Osteoblast (primary cell): ENCODE results near the gene GOLPH3L. TPM values are rescaled to one million over a fixed set of nuclear protein-coding genes. Genes with fewer than 3 reads are reported as not detected.
"Not testable (repeated sequence)": the region's sequence is repeated elsewhere in the genome, so short reads cannot be mapped to it uniquely, and the experiment has no call there.

Experiments
- DNase-seq: peaks from one replicate; pipeline ENCODE4 v3.0.0; 2011; ENCODE audit warnings: low spot score, mixed read lengths; ENCODE audit not compliant: insufficient read length; ENCODE audit errors: missing footprints
- H2AFZ ChIP-seq: 2 replicates; pipeline ENCODE4 v1.6.0; 2011; ENCODE audit warnings: mild to moderate bottlenecking, low read length
- H3K27ac ChIP-seq: 2 replicates; pipeline ENCODE4 v1.5.1; 2011; ENCODE audit warnings: mild to moderate bottlenecking, low read depth, low read length, moderate library complexity
- H3K27me3 ChIP-seq: 2 replicates; pipeline ENCODE4 v1.6.0; 2012; ENCODE audit warnings: mild to moderate bottlenecking, control low read depth, inconsistent platforms, low read length, moderate library complexity; ENCODE audit not compliant: insufficient read depth
- H3K36me3 ChIP-seq: 2 replicates; pipeline ENCODE4 v1.5.1; 2011; ENCODE audit warnings: mild to moderate bottlenecking, low read length, control low read depth, moderate library complexity; ENCODE audit not compliant: insufficient read depth
- H3K4me1 ChIP-seq: 2 replicates; pipeline ENCODE4 v1.5.1; 2011; ENCODE audit warnings: mild to moderate bottlenecking, low read length, control low read depth, moderate library complexity; ENCODE audit not compliant: insufficient read depth
- H3K4me2 ChIP-seq: 2 replicates; pipeline ENCODE4 v1.6.0; 2011; ENCODE audit warnings: mild to moderate bottlenecking, low read length; ENCODE audit not compliant: insufficient read depth
- H3K4me3 ChIP-seq: fragments of 200-600 bp; sonication (generic); 3 replicates; pipeline ENCODE4 v1.5.1; 2012; ENCODE audit warnings: mild to moderate bottlenecking, low read length, inconsistent platforms; ENCODE audit not compliant: insufficient read depth
- H3K79me2 ChIP-seq: 2 replicates; pipeline ENCODE4 v1.6.0; 2012; ENCODE audit warnings: mild to moderate bottlenecking, low read length, control low read depth, inconsistent platforms; ENCODE audit not compliant: insufficient read depth
- H3K9me3 ChIP-seq: 2 replicates; pipeline ENCODE4 v1.5.1; 2011; ENCODE audit warnings: low read depth, low read length, control low read depth
- H4K20me1 ChIP-seq: 2 replicates; pipeline ENCODE4 v1.6.0; 2012; ENCODE audit warnings: mild to moderate bottlenecking, low read length, control low read depth; ENCODE audit not compliant: insufficient read depth
- CTCF ChIP-seq: IDR thresholded peaks from 2 replicates; pipeline ENCODE4 v1.5.1; 2011; ENCODE audit warnings: mild to moderate bottlenecking, low read depth, low read length, moderate library complexity; ENCODE audit errors: extremely low read depth
- total RNA-seq: library from RNA; depleted of rRNA; stranded (reverse); fragments of >200 nt; gene quantifications from 2 replicates; pipeline ENCODE4 v1.2.3, GENCODE V29; 2012

GOLPH3L gene
- total RNA-seq, 1 donor: 17.0 TPM

- Histone ChIP-seq H3K36me3 (peaks cover 18% of the 10 kb centered on the region), H3K27ac (no peak overlapping the region), H3K4me3 (no peak overlapping the region), H3K4me2 (no peak overlapping the region), H3K79me2 (no peaks in the 10 kb centered on the region), H3K4me1 (no peaks in the 10 kb centered on the region), H3K27me3 (no peaks in the 10 kb centered on the region), H3K9me3 (no peaks in the 10 kb centered on the region), H2AFZ (no peak overlapping the region), H4K20me1 (peaks cover 4% of the 10 kb centered on the region)
- no peak for TF ChIP-seq CTCF
- DNase-seq: no peak
Observed at GRCh38 chr1:150650193-150650592, 46.8 kb downstream of the GOLPH3L start.

GRCh38 chr1:150649441-150650075, 47.4 kb downstream of the GOLPH3L start:
- Histone ChIP-seq H3K36me3 (peaks cover 18% of the 10 kb centered on the region), H3K9me3 (no peaks in the 10 kb centered on the region), H3K27me3 (no peaks in the 10 kb centered on the region), H3K4me3 (no peak overlapping the region), H4K20me1 (peaks cover 4% of the 10 kb centered on the region), H3K79me2 (no peaks in the 10 kb centered on the region), H3K4me2 (no peak overlapping the region), H2AFZ (no peak overlapping the region), H3K27ac (no peak overlapping the region), H3K4me1 (no peaks in the 10 kb centered on the region)
- DNase-seq: no peak
- no peak for TF ChIP-seq CTCF

GRCh38 chr1:150642296-150642695, 54.7 kb downstream of the GOLPH3L start:
- no peaks in the 10 kb centered on the region for H4K20me1 ChIP-seq
- peaks cover under 1% of the 10 kb centered on the region for H3K36me3 ChIP-seq
- H2AFZ ChIP-seq: no peak overlapping the region

GRCh38 chr1:150641126-150641815, 55.7 kb downstream of the GOLPH3L start:
- not testable (repeated sequence) for H3K4me1 ChIP-seq, H4K20me1 ChIP-seq, H3K9me3 ChIP-seq, DNase-seq, H3K4me2 ChIP-seq, H3K4me3 ChIP-seq, H3K79me2 ChIP-seq, H3K36me3 ChIP-seq, H3K27me3 ChIP-seq, H2AFZ ChIP-seq, H3K27ac ChIP-seq

More at GRCh38 chr1:150642296-150642695, 54.7 kb downstream of the GOLPH3L start:
- Histone ChIP-seq H3K27ac (no peak overlapping the region), H3K4me3 (no peak overlapping the region), H3K4me2 (no peak overlapping the region), H3K9me3 (no peaks in the 10 kb centered on the region), H3K79me2 (no peaks in the 10 kb centered on the region), H3K27me3 (no peaks in the 10 kb centered on the region), H3K4me1 (no peaks in the 10 kb centered on the region)
- no peak for DNase-seq
- TF ChIP-seq CTCF: no peak

- not testable (repeated sequence) for H3K27ac ChIP-seq, DNase-seq, H3K27me3 ChIP-seq, H3K4me1 ChIP-seq, H3K4me2 ChIP-seq, H3K79me2 ChIP-seq, H3K4me3 ChIP-seq, H4K20me1 ChIP-seq, H3K9me3 ChIP-seq, H2AFZ ChIP-seq, H3K36me3 ChIP-seq
Observed at GRCh38 chr1:150638430-150638829, 58.5 kb downstream of the GOLPH3L start.

GRCh38 chr1:150634839-150635622, 61.9 kb downstream of the GOLPH3L start:
- H2AFZ ChIP-seq, H3K4me2 ChIP-seq, H3K36me3 ChIP-seq, H3K9me3 ChIP-seq, DNase-seq, H3K79me2 ChIP-seq, H3K4me3 ChIP-seq, H4K20me1 ChIP-seq, H3K27me3 ChIP-seq, H3K27ac ChIP-seq, H3K4me1 ChIP-seq: not testable (repeated sequence)
